Cerebellar cortex (tissue), 1 donor: ENCODE results near the gene ZCCHC7.

Experiments used
- DNase-seq: peaks from one replicate; pipeline ENCODE4 v3.0.0-alpha.2; 2015; ENCODE audit warnings: low spot score

ZCCHC7 gene

DNA sequence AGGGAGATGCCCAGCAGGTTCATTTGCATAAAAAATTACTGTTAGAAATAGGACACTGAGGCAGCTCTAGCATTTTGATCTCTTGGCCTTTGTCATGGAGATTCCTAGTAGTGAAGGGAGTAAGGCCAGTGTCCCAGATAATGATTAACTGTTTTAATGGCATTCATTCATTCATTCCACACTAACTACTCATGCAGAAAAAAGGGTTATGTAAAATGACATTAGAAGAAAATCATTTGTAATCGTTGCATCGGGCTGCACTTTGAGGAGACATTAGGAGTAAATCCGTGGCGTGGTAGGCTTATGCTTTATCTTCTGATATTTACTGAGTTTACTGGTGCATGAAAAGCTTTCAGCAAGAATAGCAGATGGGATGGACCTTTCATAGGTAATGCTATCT is 219.5 kb downstream of the ZCCHC7 start:
- no peak for DNase-seq

DNA sequence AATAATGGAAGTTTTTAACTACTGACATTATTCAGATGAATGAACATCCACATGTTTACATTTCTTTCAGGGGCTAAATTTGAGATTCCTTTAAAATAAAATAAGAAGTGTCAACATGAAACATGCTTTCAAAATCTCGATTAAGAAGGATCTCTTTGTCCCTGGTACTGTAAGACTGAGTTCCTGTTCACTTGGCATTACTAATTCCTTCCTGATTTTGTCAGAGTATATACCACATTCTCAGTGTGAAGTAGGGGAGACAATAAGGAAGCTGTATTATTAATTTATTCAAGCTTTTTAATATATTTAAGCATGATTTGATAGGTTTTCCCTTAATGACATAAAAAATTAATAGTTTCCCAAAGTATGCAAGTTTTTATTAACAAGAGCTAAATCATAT is 220.6 kb downstream of the ZCCHC7 start:
- no peak for DNase-seq

DNA sequence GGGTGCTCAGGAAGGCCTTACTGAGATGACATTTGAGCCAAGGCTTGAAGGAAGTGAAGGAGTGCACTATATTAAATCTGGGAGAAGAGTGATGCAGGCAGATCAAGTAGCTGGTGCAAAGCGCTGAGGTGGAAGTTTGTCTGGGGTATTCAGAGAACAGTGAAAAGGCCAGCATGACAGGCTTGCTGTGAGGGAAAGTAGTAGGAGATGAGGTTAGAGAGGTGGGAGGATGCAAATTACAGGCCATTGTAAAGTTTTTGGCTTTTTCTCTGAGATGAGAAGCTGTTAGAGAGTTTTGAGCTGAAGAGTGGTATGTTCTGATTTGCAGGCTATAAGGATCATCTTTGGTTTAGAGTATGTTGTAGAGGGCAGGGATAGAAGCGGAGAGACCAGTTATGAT is 221.3 kb downstream of the ZCCHC7 start:
- no peak for DNase-seq

DNA sequence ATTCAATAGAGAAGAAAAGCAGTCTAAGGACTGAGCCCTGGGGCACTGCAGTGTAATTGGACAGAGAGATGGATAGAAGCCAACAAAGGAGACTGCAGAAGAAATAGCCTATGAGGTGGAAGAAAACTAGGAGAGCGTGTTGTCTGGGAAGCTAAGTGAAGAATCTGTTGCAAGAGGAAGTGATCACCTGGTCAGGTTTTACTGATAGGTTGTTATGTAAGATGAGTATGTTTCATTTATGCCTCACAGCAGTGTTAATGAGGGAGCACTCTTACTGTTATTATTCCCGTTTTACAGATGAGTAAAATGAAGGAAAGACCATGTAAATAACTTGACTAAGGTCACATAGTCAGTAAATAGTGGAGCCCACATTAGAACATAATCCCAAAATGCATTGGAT is 222.1 kb downstream of the ZCCHC7 start:
- DNase-seq: no peak

DNA sequence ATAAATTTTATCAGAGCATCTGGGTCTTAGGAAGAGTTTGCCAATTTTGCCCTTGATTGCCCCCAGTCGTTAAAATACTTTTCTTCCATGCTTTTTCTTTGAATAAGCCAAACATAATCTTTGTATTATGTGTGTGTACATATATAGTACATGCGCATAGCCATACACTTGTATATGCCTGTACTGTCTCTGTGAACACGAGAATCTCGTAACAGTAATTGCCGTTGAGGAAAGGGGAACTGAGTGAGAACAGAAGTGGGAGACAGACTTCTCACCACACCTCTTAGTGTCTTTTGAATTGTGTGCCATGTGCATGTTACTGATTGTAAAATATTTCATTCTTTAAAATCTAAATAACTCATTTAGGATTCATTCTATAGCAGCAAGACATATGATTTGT is 222.5 kb downstream of the ZCCHC7 start:
- DNase-seq: no peak

DNA sequence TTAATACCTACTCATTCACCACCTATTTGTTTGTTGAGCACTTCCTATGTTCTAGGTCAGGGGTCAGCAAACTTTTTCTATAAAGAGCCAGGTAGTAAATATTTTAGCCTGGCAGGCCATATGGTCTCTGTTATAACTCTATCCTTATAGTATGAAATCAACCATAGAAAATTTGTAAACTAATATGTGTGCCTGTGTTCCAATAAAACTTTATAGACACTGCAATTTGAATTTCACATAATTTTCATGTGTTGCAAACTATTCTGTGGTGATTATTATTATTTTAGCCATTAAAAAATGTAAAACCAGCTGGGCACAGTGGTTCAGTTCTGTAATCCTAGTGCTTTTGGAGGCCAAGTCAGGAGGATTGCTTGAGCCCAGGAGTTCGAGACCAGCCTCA is 223.3 kb downstream of the ZCCHC7 start:
- DNase-seq: no peak

DNA sequence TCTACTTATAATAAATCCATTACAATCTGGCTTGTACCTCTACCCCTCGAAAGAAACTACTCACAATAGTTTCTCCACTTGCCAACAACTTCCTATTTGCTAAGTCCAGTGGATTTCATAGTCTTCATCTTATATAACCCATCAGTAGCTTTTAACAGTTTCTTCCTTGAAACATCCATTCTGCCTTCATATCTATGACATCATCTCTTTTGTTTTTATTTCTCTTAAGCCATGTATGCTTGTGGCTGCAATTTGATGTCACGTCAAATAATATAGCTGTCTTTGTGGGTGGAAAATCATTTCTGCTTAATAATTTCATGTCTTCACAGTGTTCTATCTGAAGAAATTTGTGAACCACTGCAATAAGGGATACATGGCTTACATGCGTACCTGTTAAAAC is 224.7 kb downstream of the ZCCHC7 start:
- DNase-seq: no peak

DNA sequence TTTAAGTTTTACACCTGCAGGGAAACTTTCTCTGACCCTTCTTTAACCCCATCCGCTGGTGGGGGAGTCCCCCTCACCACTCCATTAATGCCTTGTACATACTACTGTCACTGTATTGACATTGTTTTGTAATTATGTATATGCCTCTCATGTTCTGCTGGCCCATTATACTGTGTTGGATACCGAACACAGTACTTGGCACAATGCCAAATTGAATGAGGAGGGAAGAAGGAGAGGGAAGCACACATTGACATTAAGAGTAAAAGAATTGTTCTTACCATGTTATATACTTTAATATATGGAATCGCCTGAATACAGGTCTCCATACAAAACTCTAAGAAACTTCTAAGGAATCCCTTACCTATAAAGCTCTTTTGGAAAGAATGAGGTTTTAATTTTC is 228.5 kb downstream of the ZCCHC7 start:
- no peak for DNase-seq

DNA sequence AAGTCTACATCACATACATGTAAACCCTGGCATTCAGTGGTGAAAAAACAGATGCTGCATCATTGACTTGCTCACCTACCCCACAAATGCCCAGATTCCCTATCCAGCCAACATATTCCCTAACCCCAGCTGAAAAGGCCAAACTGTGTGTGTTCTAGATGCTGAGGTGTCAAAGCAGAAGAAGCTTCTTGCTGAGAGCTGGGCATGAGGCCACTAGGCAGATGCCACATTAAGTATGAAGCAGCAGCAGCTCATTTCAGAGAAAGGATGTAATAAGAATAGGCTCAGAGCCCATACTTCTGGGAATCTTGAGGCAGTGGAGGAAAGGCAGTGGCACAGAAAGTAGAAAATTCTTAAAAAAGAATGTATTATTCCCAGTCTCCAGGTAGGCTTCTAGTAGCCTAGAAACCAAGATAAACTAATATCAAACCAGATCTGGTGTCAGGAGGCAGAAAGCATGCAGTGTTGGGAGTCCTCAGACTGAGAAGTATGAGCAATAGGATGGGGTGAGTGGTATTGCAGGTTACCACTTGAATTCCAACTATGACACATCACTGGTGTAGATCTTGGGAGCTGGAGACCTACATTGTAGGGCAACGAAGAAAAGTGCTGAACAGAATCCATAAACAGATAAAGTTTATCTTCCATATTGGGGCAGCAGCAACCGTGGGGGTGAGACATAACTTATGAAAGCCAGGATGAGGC is 230.3 kb downstream of the ZCCHC7 start:
- DNase-seq: no peak

DNA sequence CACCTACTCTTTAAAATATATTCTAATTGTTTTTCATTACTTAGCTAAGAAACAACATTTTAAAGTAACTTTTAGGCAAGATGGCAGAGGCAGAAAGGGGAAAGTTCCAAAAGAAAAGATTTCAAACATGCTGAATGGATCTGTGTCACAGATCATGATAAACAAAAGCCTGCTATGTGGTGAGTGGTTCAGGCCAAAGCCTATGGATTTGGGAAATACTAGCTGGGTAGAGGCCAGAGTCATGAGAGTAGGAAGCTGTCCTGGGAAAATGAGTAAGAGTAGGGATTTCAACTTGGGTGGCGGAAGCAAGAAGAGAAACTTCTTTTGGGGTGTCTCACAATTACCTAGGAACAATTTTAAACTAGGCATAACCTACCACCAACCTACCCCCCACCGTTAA is 233.4 kb downstream of the ZCCHC7 start:
- DNase-seq: no peak

DNA sequence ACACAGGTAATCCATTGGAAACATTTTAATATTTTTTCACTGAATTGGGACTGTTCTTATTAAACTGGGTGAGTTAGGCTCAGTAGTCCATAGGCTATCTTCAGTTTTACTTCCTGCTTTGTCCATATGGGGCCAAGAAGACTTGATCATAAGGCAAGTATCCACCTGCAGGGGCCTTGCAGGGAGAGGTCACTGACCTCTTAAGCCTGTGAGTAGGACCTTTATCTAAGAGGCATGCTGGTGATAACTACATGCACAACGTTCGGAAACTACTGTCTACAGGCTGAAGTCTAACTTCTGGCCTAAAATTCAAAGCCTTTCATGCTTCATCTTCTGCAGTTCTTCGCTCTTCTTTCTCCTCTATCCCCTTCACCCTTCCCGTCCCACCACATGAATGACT is 242.1 kb downstream of the ZCCHC7 start:
- DNase-seq: no peak

DNA sequence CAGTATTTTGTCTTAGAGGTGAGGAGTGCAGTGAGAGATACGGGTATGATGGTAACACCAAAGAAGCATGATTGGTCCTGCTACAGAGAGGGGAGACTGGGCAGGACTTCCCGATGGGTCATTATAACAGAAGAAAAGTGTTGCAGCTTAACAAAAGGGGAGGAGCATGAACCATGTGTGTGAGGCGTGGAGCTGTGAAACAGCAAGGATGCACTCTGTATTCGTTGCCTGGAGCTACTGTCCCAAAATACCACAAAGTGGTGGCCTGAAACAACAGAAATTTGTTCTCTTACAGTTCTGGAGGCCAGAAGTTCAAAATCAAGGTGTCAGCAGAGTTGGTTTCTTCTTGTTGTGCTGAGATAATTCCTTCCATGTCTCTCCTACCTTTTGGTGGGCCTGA is 242.8 kb downstream of the ZCCHC7 start:
- no peak for DNase-seq

DNA sequence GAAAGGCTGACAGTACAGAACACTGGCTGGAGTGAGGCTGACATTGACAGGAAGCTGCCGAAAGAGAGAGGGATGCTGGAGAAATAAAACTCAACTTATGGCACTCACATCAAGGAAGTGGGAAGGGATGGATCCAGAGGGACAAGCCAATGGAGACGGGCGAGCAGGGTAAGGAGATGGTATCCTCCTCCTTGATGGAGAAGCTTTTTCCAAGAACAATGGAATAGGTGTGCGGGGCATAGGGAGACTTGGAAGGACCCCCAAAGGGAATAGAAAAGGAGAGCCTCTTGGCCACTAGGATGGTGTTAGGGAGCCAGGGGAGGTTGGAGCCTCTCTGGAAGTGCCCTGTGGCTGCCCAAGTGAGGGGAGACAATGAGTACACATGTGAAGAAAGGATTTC is 243.8 kb downstream of the ZCCHC7 start:
- no peak for DNase-seq

DNA sequence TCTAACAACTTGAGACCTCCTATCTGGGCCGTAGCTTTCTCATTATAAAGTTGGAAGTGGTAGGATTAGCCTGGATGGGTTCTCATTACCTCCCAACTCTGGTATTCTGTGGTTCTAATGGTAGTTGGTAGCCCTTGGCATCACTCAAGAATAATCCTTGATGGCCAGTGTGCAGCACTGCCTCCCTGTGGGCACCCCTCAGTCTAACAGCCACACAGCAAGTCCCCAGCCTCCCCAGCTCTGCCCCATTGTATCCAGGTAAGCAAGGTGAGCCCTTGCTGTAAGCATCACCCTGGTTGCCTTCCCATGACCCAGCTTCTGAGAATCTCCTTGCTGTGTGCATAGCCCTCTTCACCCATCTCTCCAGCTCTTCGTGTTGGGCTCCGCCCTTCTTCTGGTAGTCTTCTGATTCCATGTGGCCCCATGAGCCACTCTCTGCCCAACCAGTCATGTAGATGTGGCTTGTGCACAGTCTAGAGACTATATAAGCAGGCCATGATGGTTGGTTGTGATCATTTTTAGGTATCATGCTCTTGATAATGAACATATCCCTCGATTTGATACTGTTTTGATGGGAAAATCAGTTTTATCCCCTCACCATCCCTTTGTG is 244.5 kb downstream of the ZCCHC7 start:
- DNase-seq: no peak

DNA sequence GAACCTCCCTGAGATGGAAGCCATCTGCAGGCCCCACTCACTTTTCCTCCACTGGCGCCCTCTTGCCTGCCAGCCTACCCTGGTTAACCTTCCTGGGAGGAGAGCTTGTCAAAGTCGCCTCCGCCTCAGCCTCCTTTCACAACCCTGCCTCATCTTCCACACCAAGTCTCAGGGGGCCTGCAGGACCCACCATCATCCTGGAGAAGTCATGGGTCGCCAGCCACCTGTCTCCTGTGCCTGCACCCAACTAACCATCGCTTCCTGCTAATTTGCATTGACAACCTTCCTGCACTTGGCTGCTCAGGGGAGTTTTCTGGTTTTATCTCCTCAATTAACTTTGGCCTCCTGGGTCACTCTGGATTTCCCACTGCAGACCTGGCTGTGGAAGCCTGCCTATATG is 249.3 kb downstream of the ZCCHC7 start:
- no peak for DNase-seq

DNA sequence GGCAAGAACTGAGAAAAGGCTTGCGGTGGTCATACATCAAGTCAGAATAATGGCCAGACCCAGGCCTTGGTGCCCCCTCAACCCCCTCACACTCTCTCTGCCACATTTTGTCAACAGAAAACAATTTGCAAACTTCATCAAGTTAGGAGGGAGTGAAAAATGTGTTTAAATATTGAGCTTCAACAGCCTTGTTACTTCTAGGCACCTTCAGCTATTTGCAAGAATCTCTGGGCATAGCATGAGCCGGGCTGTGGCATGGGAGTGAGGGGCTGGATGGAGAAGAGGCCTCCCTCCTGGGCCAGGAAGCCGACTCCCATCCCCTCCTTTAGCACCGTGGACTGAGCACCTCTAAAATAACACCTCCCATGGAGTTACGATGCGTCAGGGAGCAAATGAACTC is 249.9 kb downstream of the ZCCHC7 start:
- no peak for DNase-seq

DNA sequence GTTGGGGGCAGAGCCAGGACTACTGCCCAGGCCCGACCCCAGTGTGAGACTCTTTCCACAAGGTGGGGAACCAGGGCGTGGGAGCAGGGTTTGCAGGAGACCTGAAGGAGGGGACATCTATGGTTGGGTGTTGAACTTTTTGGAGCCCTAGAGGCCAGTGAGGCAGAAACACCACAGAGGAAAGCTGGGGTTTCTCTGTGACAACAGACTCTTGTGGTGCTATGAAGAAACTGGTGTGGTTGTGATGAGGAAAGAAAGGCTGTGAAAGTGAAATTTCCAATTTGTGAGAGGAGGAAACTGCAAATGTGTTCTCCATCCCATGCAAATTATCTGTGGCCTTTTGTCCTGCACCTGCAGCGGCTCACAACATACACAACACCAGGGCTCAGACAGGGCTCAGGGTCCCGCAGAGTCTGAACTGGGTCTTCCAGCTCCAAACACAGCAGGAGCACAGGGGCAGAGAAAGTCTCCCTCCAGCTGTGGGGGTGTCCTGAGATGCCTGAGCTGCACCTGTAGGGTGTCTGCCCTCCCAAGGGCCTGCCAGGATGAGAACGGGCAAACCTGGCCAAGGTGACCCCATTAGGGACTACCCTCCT is 250.7 kb downstream of the ZCCHC7 start:
- no peak for DNase-seq

DNA sequence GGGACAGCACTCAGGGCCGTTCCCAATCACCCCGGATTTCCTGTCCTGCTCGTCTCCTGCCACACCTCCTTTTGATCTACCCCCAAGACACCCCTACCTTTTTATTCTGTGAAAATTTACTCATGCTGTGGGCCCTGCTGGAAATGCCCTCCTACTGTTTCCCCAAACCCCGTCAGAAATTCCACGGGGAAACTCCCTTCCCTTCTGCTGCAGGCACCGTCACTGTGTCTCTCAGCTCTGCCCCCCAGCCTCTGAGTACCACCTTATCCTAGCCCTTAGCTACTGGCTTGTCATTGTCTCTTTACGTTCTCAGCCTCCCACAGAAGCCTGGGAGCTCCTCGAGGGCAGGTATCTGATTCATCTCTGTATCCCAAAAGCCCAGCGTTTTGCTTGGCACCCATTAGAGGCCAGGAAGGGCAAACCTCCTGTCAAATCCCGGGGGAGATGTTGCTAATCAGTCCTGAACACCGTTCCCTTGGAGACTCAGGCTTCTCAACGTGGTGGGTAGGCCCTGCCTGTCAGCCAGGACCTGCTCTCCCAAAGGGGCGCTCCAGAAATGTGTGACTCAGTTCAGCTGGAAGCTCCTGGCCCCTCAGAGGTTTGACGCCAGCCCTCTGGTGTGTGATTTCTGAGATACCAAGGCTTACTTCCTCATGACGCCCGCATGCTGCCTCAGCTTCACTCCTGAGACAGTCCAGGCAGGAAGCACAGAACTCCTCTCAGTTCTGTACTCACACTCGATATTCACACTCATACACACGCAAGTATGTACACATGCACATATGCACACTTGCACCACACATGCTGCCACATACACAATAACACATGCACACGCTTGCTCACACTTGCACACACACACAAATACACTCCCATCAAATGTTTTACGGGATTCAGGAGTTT is 251.4 kb downstream of the ZCCHC7 start:
- DNase-seq: no peak

DNA sequence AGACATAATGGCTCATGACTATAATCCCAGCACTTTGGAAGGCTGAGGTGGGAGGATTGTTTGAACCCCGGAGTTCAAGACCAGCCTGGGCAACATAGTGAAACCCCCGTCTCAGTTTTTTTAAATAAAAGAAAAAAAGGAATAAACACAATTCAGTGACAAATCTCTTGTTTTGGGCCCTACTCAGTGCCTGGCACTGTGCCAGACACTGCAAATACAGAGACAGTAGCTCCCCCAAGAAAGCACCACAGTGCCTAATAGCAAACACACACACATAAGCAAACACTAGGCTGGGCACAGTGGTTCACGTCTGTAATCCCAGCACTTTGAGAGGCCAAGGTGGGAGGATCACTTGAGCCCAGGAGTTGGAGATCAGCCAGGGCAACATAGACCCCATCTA is 252.5 kb downstream of the ZCCHC7 start:
- no peak for DNase-seq

DNA sequence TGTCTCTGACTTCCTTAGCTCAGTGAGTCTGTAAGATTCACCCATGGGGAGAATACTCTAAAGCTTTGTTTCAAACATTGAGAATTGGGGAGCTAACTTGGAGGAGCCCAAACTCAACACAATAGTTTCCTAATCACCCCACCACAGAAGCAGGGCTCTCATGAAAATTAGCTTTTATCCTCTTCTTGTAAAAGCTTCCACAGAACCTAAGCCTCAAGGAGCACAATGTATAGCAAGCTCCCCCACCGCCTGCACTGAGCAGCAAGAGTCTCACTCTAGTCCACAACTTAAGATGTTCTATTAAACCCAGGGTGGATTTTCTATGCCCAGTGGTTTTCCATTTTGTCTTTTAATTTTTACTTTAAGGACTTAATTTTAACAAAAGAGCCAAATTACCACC is 253.2 kb downstream of the ZCCHC7 start:
- DNase-seq: no peak

DNA sequence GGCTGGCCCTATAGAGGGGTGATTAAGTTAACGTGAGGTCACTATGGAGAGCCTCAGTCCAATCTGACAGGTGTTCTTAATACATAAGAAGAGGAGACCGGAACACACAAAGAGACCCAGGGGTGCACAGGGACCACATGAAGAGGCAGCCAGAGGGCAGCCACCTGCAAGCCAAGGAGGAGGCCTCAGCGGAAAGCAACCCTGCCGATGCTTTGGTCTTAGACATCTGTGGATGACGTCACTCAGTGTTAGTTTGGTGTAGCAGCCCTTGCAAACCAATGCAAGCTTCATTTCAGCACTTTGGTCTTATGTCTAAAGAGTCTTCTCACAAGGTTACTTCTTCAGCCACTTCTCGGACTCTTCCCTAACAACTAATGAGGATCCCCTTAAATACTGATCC is 254.5 kb downstream of the ZCCHC7 start:
- DNase-seq: no peak

DNA sequence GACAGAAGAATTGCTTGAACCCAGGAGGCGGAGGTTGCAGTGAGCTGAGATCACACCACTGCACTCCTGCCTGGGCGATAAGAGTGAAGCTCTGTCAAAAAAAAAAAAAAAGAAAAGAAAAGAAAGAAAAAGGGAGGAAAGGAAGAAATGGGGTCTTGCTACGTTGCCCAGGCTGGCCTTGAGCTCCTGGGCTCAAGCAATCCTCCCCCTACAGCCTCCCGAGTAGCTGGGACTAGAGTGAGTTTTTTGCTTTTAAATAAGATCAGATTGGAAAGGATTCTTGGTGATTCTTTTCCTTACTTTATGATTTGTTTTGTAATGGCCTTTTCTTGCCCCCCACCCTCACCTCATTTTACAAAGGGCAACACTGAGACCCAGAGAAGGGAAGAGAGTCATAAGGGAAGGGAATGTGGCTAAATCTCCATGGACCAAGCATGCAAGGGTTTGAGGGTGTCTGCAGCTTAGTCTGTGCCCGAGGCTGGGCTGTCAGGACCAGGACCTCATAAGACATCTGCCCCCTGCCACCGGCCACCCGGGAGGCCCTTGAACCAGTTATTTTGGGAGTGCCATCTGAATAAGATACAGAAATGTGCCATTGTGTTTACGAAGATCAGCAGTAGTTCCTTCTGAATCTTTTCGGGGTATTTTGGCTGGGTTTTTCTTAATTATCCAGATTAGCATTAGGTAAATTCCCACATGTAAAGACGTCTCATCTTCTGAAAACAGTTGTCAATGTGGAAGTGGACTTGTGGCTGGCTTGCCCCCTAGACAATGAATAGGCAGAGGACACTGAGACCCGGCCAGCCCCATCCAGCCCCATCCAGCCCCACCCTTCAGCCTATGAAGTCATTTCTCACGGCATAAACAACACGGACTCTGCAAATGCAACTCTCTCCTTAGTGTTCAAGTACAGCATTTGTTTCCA is 257.6 kb downstream of the ZCCHC7 start:
- no peak for DNase-seq
